SK-N-SH (cell line): ENCODE results near the gene DUSP10. TPM values are rescaled to one million over a fixed set of nuclear protein-coding genes. Genes with fewer than 3 reads are reported as not detected.

Experiments
- CTCF ChIA-PET: fragments of 300-600, 350-600 bp; formaldehyde crosslinking; extraction: SDS; loops from one replicate; lab custom pipeline; 2021; lab: Yijun Ruan, JAX
- POLR2A ChIA-PET: fragments of 350-600 bp; sonication (Branson Sonifier 250); formaldehyde crosslinking; extraction: SDS; loops from one replicate; lab custom pipeline; 2020; ENCODE audit warnings: antibody characterized with exemption, inconsistent platforms; lab: Yijun Ruan, JAX
- DNase-seq: peaks from one replicate; pipeline ENCODE4 v3.0.0; 2012
- H2AFZ ChIP-seq: fragments of 200-600 bp; sonication (generic); 2 replicates; pipeline ENCODE4 v1.8.1; 2016; ENCODE audit warnings: antibody characterized with exemption, mild to moderate bottlenecking, low read depth
- H3F3A ChIP-seq: fragments of 200-600 bp; sonication (generic); replicated peaks from 2 replicates; pipeline ENCODE3; 2016; ENCODE audit warnings: antibody characterized with exemption, mild to moderate bottlenecking; ENCODE audit not compliant: insufficient read depth
- H3K27ac ChIP-seq, 2 experiments: fragments of 200-500 bp in 1 of 2; fragments of 200-600 bp in 1 of 2; sonication (Bioruptor generic) in 1 of 2; sonication (generic), shearing (Covaris generic) in 1 of 2; 2 replicates each; pipeline versions ENCODE4 v1.5.1 to v1.6.1; 2014 to 2016; ENCODE audit warnings: low read depth in 2 of 2, inconsistent platforms in 1 of 2, low read length in 1 of 2, mild to moderate bottlenecking in 1 of 2, mixed read lengths in 1 of 2
- H3K27me3 ChIP-seq: fragments of 200-600 bp; sonication (generic), shearing (Covaris generic); 2 replicates; pipeline ENCODE4 v1.6.1; 2016; ENCODE audit warnings: mixed run types; ENCODE audit not compliant: insufficient read depth
- H3K36me3 ChIP-seq, 2 experiments: fragments of 200-500 bp in 1 of 2; fragments of 200-600 bp in 1 of 2; sonication (Bioruptor generic) in 1 of 2; sonication (generic) in 1 of 2; replicated peaks in 1 of 2; 2 replicates each; pipeline versions ENCODE3 to v1.5.1; 2014 to 2016; ENCODE audit warnings: low read length in 1 of 2, mild to moderate bottlenecking in 1 of 2; ENCODE audit not compliant: insufficient read depth in 2 of 2, control insufficient read depth in 1 of 2
- H3K4me1 ChIP-seq, 2 experiments: fragments of 200-500 bp in 1 of 2; fragments of 200-600 bp in 1 of 2; sonication (Bioruptor generic) in 1 of 2; sonication (generic), shearing (Covaris generic) in 1 of 2; 2 replicates each; pipeline versions ENCODE4 v1.5.1 to v1.6.1; 2014 to 2016; ENCODE audit warnings: low read depth in 1 of 2, low read length in 1 of 2, mixed run types in 1 of 2; ENCODE audit not compliant: insufficient read depth in 2 of 2, control insufficient read depth in 1 of 2
- H3K4me2 ChIP-seq: fragments of 200-600 bp; sonication (generic), shearing (Covaris generic); 2 replicates; pipeline ENCODE4 v1.6.1; 2017; ENCODE audit warnings: mixed run types
- H3K4me3 ChIP-seq, 2 experiments: fragments of 200-500 bp in 1 of 2; fragments of 200-600 bp in 1 of 2; sonication (Bioruptor generic) in 1 of 2; sonication (generic), shearing (Covaris generic) in 1 of 2; 2 replicates each; pipeline versions ENCODE4 v1.5.1 to v1.8.1; 2014 to 2016; ENCODE audit warnings: low read depth in 2 of 2, inconsistent platforms in 1 of 2, low read length in 1 of 2, mild to moderate bottlenecking in 1 of 2, mixed read lengths in 1 of 2, moderate library complexity in 1 of 2
- H3K79me2 ChIP-seq: fragments of 200-600 bp; sonication (generic); 2 replicates; pipeline ENCODE4 v1.8.1; 2017; ENCODE audit warnings: mild to moderate bottlenecking; ENCODE audit not compliant: insufficient read depth
- H3K9ac ChIP-seq: fragments of 200-600 bp; sonication (generic); 2 replicates; pipeline ENCODE4 v1.6.1; 2017; ENCODE audit warnings: mixed run types
- H3K9me2 ChIP-seq: fragments of 200-600 bp; sonication (generic); 2 replicates; pipeline ENCODE4 v1.6.1; 2017; ENCODE audit warnings: mixed run types
- H3K9me3 ChIP-seq: fragments of 200-600 bp; sonication (generic); 2 replicates; pipeline ENCODE4 v1.6.1; 2017; ENCODE audit warnings: mixed run types, mild to moderate bottlenecking, moderate library complexity
- H4K20me1 ChIP-seq: fragments of 200-600 bp; sonication (generic); 2 replicates; pipeline ENCODE4 v1.6.1; 2017; ENCODE audit warnings: mild to moderate bottlenecking, mixed run types; ENCODE audit not compliant: insufficient read depth
- CHD2 ChIP-seq: fragments of 150-350 bp; IDR thresholded peaks from 2 replicates; pipeline ENCODE4 v1.6.1; 2018; ENCODE audit warnings: low read length; ENCODE audit not compliant: partially characterized antibody
- ELF1 ChIP-seq: IDR thresholded peaks from 2 replicates; pipeline ENCODE4 v1.4.0; 2012
- EP300 ChIP-seq, 2 experiments: IDR thresholded peaks; 2 replicates each; pipeline versions ENCODE4 v1.4.0 to v1.6.1; 2012; ENCODE audit warnings: borderline replicate concordance in 1 of 2, low read depth in 1 of 2, low read length in 1 of 2
- GATA2 ChIP-seq: sonication (generic); formaldehyde crosslinking; IDR thresholded peaks from 2 replicates; pipeline ENCODE4 v1.5.0; 2020; ENCODE audit warnings: mild to moderate bottlenecking, missing genetic modification reagents
- IRF3 ChIP-seq: fragments of 150-350 bp; IDR thresholded peaks from 2 replicates; pipeline ENCODE4 v1.6.1; 2016; ENCODE audit warnings: mild to moderate bottlenecking, low read depth, low read length
- JUND ChIP-seq: IDR thresholded peaks from 2 replicates; pipeline ENCODE4 v1.4.0; 2012
- NFIC ChIP-seq: IDR thresholded peaks from 2 replicates; pipeline ENCODE4 v1.4.0; 2012; ENCODE audit warnings: borderline replicate concordance
- NRF1 ChIP-seq: IDR thresholded peaks from 2 replicates; pipeline ENCODE4 v1.6.1; 2012; ENCODE audit warnings: low read depth, mild to moderate bottlenecking, low read length
- POLR2AphosphoS5 ChIP-seq: IDR thresholded peaks from 2 replicates; pipeline ENCODE4 v1.6.1; 2012; ENCODE audit warnings: low read depth, low read length
- RAD21 ChIP-seq: IDR thresholded peaks from 2 replicates; pipeline ENCODE4 v1.6.1; 2012; ENCODE audit warnings: mild to moderate bottlenecking, low read length
- RCOR1 ChIP-seq: fragments of 150-350 bp; IDR thresholded peaks from 2 replicates; pipeline ENCODE4 v1.6.1; 2017; ENCODE audit warnings: antibody characterized with exemption, low read length
- RFX5 ChIP-seq: IDR thresholded peaks from 2 replicates; pipeline ENCODE4 v1.6.1; 2012; ENCODE audit warnings: mild to moderate bottlenecking, improper control_type of control experiment, low read length
- RXRA ChIP-seq: IDR thresholded peaks from 2 replicates; pipeline ENCODE4 v1.4.0; 2012; ENCODE audit warnings: low read depth, mild to moderate bottlenecking, borderline replicate concordance
- TAF1 ChIP-seq: IDR thresholded peaks from 2 replicates; pipeline ENCODE4 v1.6.1; 2012; ENCODE audit warnings: low read depth, mild to moderate bottlenecking, low read length, moderate library complexity, borderline replicate concordance
- TCF12 ChIP-seq: IDR thresholded peaks from 2 replicates; pipeline ENCODE4 v1.4.0; 2012
- polyA plus RNA-seq, 3 experiments: library from polyadenylated mRNA; depleted of rRNA; stranded (reverse); fragments of >200 nt; gene quantifications; 2 replicates each; pipeline ENCODE4 v1.2.3, GENCODE V29; 2012
- TF ChIP-seq, protein P1 (sequence below): fragments of 150-350 bp; IDR thresholded peaks from 2 replicates; pipeline ENCODE4 v1.6.1; 2017; ENCODE audit warnings: antibody characterized with exemption, low read length, low read depth, borderline replicate concordance
- TF ChIP-seq, protein P2 (sequence below): IDR thresholded peaks from 2 replicates; pipeline ENCODE4 v1.4.0; 2012; ENCODE audit warnings: low read depth
- TF ChIP-seq, protein P3 (sequence below): IDR thresholded peaks from 2 replicates; pipeline ENCODE4 v1.4.0; 2012; ENCODE audit warnings: low read depth, borderline replicate concordance

DUSP10 gene
- polyA plus RNA-seq, 1 of the 3 experiments (the other 2 are of a cell fraction), result 6.4 TPM

DNA sequence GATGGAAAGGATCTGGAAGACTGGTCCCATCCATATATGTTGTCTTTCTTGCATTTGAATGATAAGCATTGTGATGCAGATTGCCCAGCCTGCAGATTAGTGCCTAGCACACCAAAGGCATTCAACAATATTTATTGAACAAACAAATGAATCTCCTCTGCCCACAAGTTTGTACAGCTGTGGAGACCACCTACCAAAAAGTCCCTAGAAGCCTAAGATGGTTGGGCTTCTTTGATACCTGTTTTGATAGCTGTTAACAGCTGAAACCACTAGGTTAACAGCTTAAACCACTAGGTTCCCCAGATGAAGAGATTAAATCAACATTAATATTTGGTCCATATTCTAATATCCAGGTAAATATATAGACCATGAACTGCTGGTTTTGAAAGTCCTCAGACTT, 9.8 kb downstream of the DUSP10 start:
- TF ChIP-seq POLR2AphosphoS5 (no peak), TCF12 (no peak), RAD21 (no peak), GATA2 (CRISPR knock-in tag) (no peak), NRF1 (no peak), ELF1 (no peak), RCOR1 (no peak), RFX5 (no peak), RXRA (no peak), IRF3 (no peak), TAF1 (no peak), EP300 (IDR thresholded peaks at IDR 0.05; ENCODE audit: borderline replicate concordance in 1 of 2, low read depth in 1 of 2, low read length in 1 of 2) (no peak), NFIC (no peak), CHD2 (no peak), JUND (no peak)
- TF ChIP-seq, protein P1, sequence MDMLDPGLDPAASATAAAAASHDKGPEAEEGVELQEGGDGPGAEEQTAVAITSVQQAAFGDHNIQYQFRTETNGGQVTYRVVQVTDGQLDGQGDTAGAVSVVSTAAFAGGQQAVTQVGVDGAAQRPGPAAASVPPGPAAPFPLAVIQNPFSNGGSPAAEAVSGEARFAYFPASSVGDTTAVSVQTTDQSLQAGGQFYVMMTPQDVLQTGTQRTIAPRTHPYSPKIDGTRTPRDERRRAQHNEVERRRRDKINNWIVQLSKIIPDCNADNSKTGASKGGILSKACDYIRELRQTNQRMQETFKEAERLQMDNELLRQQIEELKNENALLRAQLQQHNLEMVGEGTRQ, result no peak
- TF ChIP-seq, protein P2, sequence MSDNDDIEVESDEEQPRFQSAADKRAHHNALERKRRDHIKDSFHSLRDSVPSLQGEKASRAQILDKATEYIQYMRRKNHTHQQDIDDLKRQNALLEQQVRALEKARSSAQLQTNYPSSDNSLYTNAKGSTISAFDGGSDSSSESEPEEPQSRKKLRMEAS, result no peak
- TF ChIP-seq, protein P3, sequence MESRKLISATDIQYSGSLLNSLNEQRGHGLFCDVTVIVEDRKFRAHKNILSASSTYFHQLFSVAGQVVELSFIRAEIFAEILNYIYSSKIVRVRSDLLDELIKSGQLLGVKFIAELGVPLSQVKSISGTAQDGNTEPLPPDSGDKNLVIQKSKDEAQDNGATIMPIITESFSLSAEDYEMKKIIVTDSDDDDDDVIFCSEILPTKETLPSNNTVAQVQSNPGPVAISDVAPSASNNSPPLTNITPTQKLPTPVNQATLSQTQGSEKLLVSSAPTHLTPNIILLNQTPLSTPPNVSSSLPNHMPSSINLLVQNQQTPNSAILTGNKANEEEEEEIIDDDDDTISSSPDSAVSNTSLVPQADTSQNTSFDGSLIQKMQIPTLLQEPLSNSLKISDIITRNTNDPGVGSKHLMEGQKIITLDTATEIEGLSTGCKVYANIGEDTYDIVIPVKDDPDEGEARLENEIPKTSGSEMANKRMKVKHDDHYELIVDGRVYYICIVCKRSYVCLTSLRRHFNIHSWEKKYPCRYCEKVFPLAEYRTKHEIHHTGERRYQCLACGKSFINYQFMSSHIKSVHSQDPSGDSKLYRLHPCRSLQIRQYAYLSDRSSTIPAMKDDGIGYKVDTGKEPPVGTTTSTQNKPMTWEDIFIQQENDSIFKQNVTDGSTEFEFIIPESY, result no peak
- H3K27ac ChIP-seq, result no peak overlapping the region
- no peaks in the 10 kb centered on the region for H3K9me3 ChIP-seq
- no peaks in the 10 kb centered on the region for H3K9me2 ChIP-seq
- no peak overlapping the region for H3K4me3 ChIP-seq
- CTCF ChIA-PET, result interaction anchor here (0.9 to 1.1 kb wide), 2 partner anchors 9 to 539 kb away, joined by 3 read pairs; no protein-coding TSS in a partner anchor
- H3K27me3 ChIP-seq, result no peaks in the 10 kb centered on the region
- H3K4me2 ChIP-seq, result no peak overlapping the region
- DNase-seq, result no peak
- no peaks in the 10 kb centered on the region for H3F3A ChIP-seq
- POLR2A ChIA-PET, result interaction anchor here (1.2 kb wide), 1 partner anchor 10 kb away, joined by 3 read pairs; the partner anchor contains the start of gene DUSP10
- H3K4me1 ChIP-seq, result peaks cover 0 to 8% of the 10 kb centered on the region in 2 experiments; a peak in 2 of 4 replicates
- H3K36me3 ChIP-seq, result peaks cover 0 to 13% of the 10 kb centered on the region in 2 experiments
- H4K20me1 ChIP-seq, result no peaks in the 10 kb centered on the region
- no peak overlapping the region for H3K9ac ChIP-seq
- H3K79me2 ChIP-seq, result no peaks in the 10 kb centered on the region
- H2AFZ ChIP-seq, result no peak overlapping the region
